ENCODE results near the gene LSAMP. TPM values are rescaled to one million over a fixed set of nuclear protein-coding genes. Genes with fewer than 3 reads are reported as not detected.

LSAMP gene
- total RNA-seq, 1 experiment from 2014 or later = not detected

DNA sequence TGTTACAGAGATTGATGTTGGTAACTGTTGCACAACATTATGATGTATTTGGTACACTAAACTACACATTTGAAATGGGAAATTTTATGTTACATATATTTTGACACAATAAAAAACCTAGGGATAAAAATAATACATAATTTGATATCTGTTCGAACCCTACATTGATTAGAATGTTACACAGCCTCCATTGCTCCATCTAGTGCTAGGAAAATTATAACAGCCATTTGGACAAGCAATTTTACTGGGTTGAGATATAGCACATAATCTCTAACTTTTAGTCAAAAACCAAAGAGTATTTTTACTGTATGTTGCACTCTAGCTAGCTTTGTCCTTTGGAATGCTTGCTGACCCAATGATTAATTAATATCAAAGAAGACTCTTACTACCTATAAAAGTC is 108.1 kb downstream of the LSAMP start:
- no TSS peak for BruUV-seq (replicated peaks)

DNA sequence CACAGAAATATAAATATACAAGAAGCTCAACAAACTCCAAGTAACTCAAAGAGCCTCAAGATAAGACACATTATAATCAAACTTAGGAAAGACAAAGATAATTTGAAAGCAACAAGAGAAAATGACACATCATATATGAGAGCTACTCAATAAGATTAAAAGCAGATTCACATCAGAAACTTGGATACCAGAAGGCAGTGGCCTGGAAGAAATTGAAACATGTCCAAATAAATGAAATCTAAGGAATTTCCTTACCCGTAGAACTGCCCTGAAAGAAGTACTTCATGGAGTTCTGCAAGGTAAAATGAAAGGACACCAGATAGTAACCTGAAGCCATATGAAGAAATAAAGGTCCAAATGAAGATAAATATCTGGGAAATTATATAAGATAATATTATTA is 113.9 kb downstream of the LSAMP start:
- intact Hi-C loops (cut with micrococcal nuclease; ENCODE audit: unreplicated experiment) = no loop called here

More for the DNA sequence above, 108.1 kb downstream of the LSAMP start:
- H4K20me1 ChIP-seq (ENCODE audit: insufficient read depth) = no peaks in the 10 kb centered on the region
- intact Hi-C loops (cut with micrococcal nuclease; ENCODE audit: unreplicated experiment) = no loop called here
- no peaks in the 10 kb centered on the region for H3F3A ChIP-seq (ENCODE audit: insufficient read depth, low read depth)
- TF ChIP-seq, protein P1, sequence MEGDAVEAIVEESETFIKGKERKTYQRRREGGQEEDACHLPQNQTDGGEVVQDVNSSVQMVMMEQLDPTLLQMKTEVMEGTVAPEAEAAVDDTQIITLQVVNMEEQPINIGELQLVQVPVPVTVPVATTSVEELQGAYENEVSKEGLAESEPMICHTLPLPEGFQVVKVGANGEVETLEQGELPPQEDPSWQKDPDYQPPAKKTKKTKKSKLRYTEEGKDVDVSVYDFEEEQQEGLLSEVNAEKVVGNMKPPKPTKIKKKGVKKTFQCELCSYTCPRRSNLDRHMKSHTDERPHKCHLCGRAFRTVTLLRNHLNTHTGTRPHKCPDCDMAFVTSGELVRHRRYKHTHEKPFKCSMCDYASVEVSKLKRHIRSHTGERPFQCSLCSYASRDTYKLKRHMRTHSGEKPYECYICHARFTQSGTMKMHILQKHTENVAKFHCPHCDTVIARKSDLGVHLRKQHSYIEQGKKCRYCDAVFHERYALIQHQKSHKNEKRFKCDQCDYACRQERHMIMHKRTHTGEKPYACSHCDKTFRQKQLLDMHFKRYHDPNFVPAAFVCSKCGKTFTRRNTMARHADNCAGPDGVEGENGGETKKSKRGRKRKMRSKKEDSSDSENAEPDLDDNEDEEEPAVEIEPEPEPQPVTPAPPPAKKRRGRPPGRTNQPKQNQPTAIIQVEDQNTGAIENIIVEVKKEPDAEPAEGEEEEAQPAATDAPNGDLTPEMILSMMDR (conservative IDR thresholded peaks at IDR 0.05) = no peak
- no peak for TF ChIP-seq EZH2 (IDR thresholded peaks at IDR 0.05; ENCODE audit: low read depth)
- H3K9me3 ChIP-seq (ENCODE audit: insufficient read depth, low read depth) = no peaks in the 10 kb centered on the region
- no peaks in the 10 kb centered on the region for H3K36me3 ChIP-seq (ENCODE audit: low read depth)
- DNase-seq = no peak
- no peaks in the 10 kb centered on the region for H3K79me2 ChIP-seq (ENCODE audit: low read depth)
- H3K4me2 ChIP-seq = no peak overlapping the region
- H3K9me2 ChIP-seq (ENCODE audit: insufficient read depth) = no peaks in the 10 kb centered on the region
- no peak overlapping the region for H2AFZ ChIP-seq
- no peak overlapping the region for H3K27ac ChIP-seq
- ChIA-PET CTCF (no interaction called here), POLR2A (ENCODE audit: unreplicated experiment) (no interaction called here)
- H3K27me3 ChIP-seq (ENCODE audit: insufficient read depth, low read depth) = no peaks in the 10 kb centered on the region
- no peaks in the 10 kb centered on the region for H3K4me1 ChIP-seq (replicated peaks; ENCODE audit: insufficient read depth)
- H3K4me3 ChIP-seq = no peak overlapping the region

DNA sequence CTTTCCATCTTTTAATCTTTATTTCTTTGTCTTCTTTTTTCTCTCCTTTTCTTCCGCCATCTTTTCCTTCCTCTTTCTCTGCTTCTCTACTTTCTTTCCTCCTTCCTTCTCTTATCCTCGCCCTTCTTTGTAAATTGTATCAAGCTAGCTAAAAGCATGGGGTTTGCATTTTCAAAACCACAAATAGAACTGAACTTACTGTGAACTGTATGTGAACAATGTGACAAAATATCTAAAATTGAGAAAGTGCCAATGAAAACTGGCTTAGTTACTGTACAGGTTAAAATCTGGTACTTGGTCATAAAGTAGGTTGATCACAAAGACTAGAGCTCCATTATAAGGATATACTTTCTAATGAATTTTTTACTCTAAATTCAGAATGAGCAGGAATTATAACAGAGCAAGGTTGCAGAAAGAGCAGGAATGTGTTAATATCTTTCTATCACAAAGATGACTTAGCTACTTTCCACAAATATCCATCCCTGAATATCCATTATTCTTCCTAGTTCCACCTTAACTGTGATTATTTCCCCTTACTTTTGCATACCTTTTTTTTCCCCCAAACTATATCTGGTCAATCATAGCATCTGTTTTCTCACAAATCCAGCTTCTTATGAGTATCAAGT is 122.4 kb downstream of the LSAMP start:
- no peak overlapping the region for H2AFZ ChIP-seq
- no peak for TF ChIP-seq EZH2 (IDR thresholded peaks at IDR 0.05; ENCODE audit: low read depth)
- TF ChIP-seq, protein P1 (conservative IDR thresholded peaks at IDR 0.05) = no peak
- CTCF ChIA-PET = no interaction called here
- no peak overlapping the region for H3K27ac ChIP-seq
- no peaks in the 10 kb centered on the region for H3K79me2 ChIP-seq (ENCODE audit: low read depth)
- no peak for DNase-seq
- no peaks in the 10 kb centered on the region for H4K20me1 ChIP-seq (ENCODE audit: insufficient read depth)
- H3K9me2 ChIP-seq (ENCODE audit: insufficient read depth) = no peaks in the 10 kb centered on the region
- H3K4me1 ChIP-seq (replicated peaks; ENCODE audit: insufficient read depth) = no peaks in the 10 kb centered on the region
- no TSS peak for BruUV-seq (replicated peaks)
- POLR2A ChIA-PET (ENCODE audit: unreplicated experiment) = no interaction called here
- no peaks in the 10 kb centered on the region for H3F3A ChIP-seq (ENCODE audit: insufficient read depth, low read depth)
- no peaks in the 10 kb centered on the region for H3K36me3 ChIP-seq (ENCODE audit: low read depth)
- no peaks in the 10 kb centered on the region for H3K27me3 ChIP-seq (ENCODE audit: insufficient read depth, low read depth)
- H3K4me2 ChIP-seq = no peak overlapping the region
- intact Hi-C loops (cut with micrococcal nuclease; ENCODE audit: unreplicated experiment) = loop anchor here (5.0 kb wide), 1 partner anchor 71 kb away; no protein-coding TSS in a partner anchor
- H3K9me3 ChIP-seq (ENCODE audit: insufficient read depth, low read depth) = no peaks in the 10 kb centered on the region
- H3K4me3 ChIP-seq = no peak overlapping the region

More for the DNA sequence above, 113.9 kb downstream of the LSAMP start:
- Histone ChIP-seq H3K4me3 (no peak overlapping the region), H3K4me2 (no peak overlapping the region), H3K27me3 (ENCODE audit: insufficient read depth, low read depth) (no peaks in the 10 kb centered on the region), H3K9me2 (ENCODE audit: insufficient read depth) (no peaks in the 10 kb centered on the region), H3K79me2 (ENCODE audit: low read depth) (no peaks in the 10 kb centered on the region), H3K36me3 (ENCODE audit: low read depth) (no peaks in the 10 kb centered on the region), H3K9me3 (ENCODE audit: insufficient read depth, low read depth) (no peaks in the 10 kb centered on the region), H3K4me1 (replicated peaks; ENCODE audit: insufficient read depth) (no peaks in the 10 kb centered on the region), H2AFZ (no peak overlapping the region), H3F3A (ENCODE audit: insufficient read depth, low read depth) (no peaks in the 10 kb centered on the region), H3K27ac (no peak overlapping the region), H4K20me1 (ENCODE audit: insufficient read depth) (no peaks in the 10 kb centered on the region)
- ChIA-PET CTCF (no interaction called here), POLR2A (ENCODE audit: unreplicated experiment) (no interaction called here)
- TF ChIP-seq EZH2 (IDR thresholded peaks at IDR 0.05; ENCODE audit: low read depth) = no peak
- TF ChIP-seq, protein P1 (conservative IDR thresholded peaks at IDR 0.05) = no peak
- no TSS peak for BruUV-seq (replicated peaks)
- no peak for DNase-seq

All from PC-9 (cell line).